B cell (primary cell): ENCODE results near the gene ALG8. TPM values are rescaled to one million over a fixed set of nuclear protein-coding genes. Genes with fewer than 3 reads are reported as not detected.

Source experiments
- ATAC-seq: fragments of 200-7000 bp; cut with Tn5 transposase; one replicate; pipeline ENCODE4 v1.10.0; 2021; ENCODE audit warnings: low read depth, mild to moderate bottlenecking, moderate number of reproducible peaks, moderate library complexity
- CTCF ChIA-PET: fragments of 350-600 bp; sonication (Branson Sonifier 250); formaldehyde crosslinking; loops from one replicate; lab custom pipeline; 2021; ENCODE audit warnings: antibody characterized with exemption, inconsistent platforms; lab: Charles Lee
- POLR2A ChIA-PET: fragments of 350-600 bp; sonication (Branson Sonifier 250); formaldehyde crosslinking; loops from one replicate; lab custom pipeline; 2021; ENCODE audit warnings: antibody characterized with exemption; lab: Charles Lee
- DNase-seq: peaks from one replicate; pipeline ENCODE4 v3.0.0; 2013
- H2AFZ ChIP-seq: 2 replicates; pipeline ENCODE4 v1.6.1; 2012; ENCODE audit warnings: mild to moderate bottlenecking, low read depth, low read length; ENCODE audit not compliant: insufficient read depth, poor library complexity, severe bottlenecking
- H3K27ac ChIP-seq, 2 donors: 1 replicate in 1 of 2; 2 replicates in 1 of 2; pipeline ENCODE4 v1.5.1; 2012 to 2013; ENCODE audit warnings: low read length in 2 of 2, mild to moderate bottlenecking in 2 of 2, moderate library complexity in 1 of 2
- H3K27me3 ChIP-seq, 4 experiments: fragments of 200-600 bp in 1 of 4; sonication (generic) in 1 of 4; replicated peaks in 1 of 4; 1 replicate in 2 of 4; 2 replicates in 2 of 4; pipeline versions ENCODE4 v1.6.1 to v1.7.0; 2013 to 2016; ENCODE audit warnings: low read length in 3 of 4, mild to moderate bottlenecking in 2 of 4, mixed read lengths in 1 of 4, moderate library complexity in 1 of 4; ENCODE audit not compliant: insufficient read depth in 4 of 4, control insufficient read depth in 3 of 4; ENCODE audit errors: control extremely low read depth in 1 of 4
- H3K36me3 ChIP-seq, 2 experiments: replicated peaks in 1 of 2; 1 replicate in 1 of 2; 2 replicates in 1 of 2; pipeline versions ENCODE4 v1.6.1 to v1.7.1; 2013; ENCODE audit warnings: low read length in 1 of 2; ENCODE audit not compliant: insufficient read depth in 2 of 2, control insufficient read depth in 1 of 2; ENCODE audit errors: control extremely low read depth in 1 of 2, extremely low read depth in 1 of 2
- H3K4me1 ChIP-seq, 2 donors: fragments of 200-600 bp in 1 of 2; sonication (generic) in 1 of 2; 1 replicate in 1 of 2; 2 replicates in 1 of 2; pipeline versions ENCODE4 v1.5.1 to v1.6.1; 2013 to 2017; ENCODE audit warnings: low read length in 2 of 2; ENCODE audit not compliant: control insufficient read depth in 2 of 2, insufficient read depth in 2 of 2
- H3K4me2 ChIP-seq: replicated peaks from 2 replicates; pipeline ENCODE3; 2012; ENCODE audit warnings: mild to moderate bottlenecking, low read depth, low read length; ENCODE audit not compliant: poor library complexity, severe bottlenecking
- H3K4me3 ChIP-seq, 5 experiments: fragments of 200-600 bp in 1 of 5; sonication (generic) in 1 of 5; 1 replicate in 3 of 5; 2 replicates in 2 of 5; pipeline versions ENCODE4 v1.5.1 to v1.7.0; 2011 to 2016; ENCODE audit warnings: low read length in 4 of 5, mild to moderate bottlenecking in 4 of 5, low read depth in 2 of 5, control low read depth in 1 of 5, moderate library complexity in 1 of 5; ENCODE audit not compliant: insufficient read depth in 1 of 5; ENCODE audit errors: control extremely low read depth in 1 of 5, extremely low read depth in 1 of 5
- H3K79me2 ChIP-seq: fragments of 200-600 bp; sonication (generic); one replicate; pipeline ENCODE4 v1.6.0; 2016; ENCODE audit warnings: low read length; ENCODE audit not compliant: control insufficient read depth, insufficient read depth
- H3K9ac ChIP-seq: fragments of 200-600 bp; sonication (generic); 2 replicates; pipeline ENCODE4 v1.6.1; 2017; ENCODE audit warnings: mild to moderate bottlenecking, low read length, moderate library complexity
- H3K9me3 ChIP-seq, 3 donors: one replicate each; pipeline versions ENCODE4 v1.6.1 to v1.7.1; 2013; ENCODE audit warnings: low read length in 2 of 3; ENCODE audit not compliant: control insufficient read depth in 2 of 3, insufficient read depth in 1 of 3; ENCODE audit errors: control extremely low read depth in 1 of 3
- H4K20me1 ChIP-seq: 2 replicates; pipeline ENCODE4 v1.6.0; 2012; ENCODE audit warnings: mild to moderate bottlenecking, low read length; ENCODE audit not compliant: insufficient read depth, control insufficient read depth, poor library complexity, severe bottlenecking
- H3K27ac Mint-ChIP-seq: one replicate; pipeline ENCODE4 v1.8.0; 2021; ENCODE audit warnings: mixed read lengths
- H3K27me3 Mint-ChIP-seq: one replicate; pipeline ENCODE4 v1.8.0; 2021; ENCODE audit warnings: mixed read lengths
- H3K4me1 Mint-ChIP-seq: one replicate; pipeline ENCODE4 v1.8.0; 2021; ENCODE audit warnings: mixed read lengths
- H3K4me3 Mint-ChIP-seq: one replicate; pipeline ENCODE4 v1.8.0; 2021; ENCODE audit warnings: mixed read lengths
- H3K9me3 Mint-ChIP-seq: one replicate; pipeline ENCODE4 v1.8.0; 2022; ENCODE audit warnings: mixed read lengths; ENCODE audit not compliant: insufficient read depth
- EZH2 ChIP-seq: IDR thresholded peaks from 2 replicates; pipeline ENCODE4 v1.6.1; 2012; ENCODE audit warnings: borderline replicate concordance, low read depth, mild to moderate bottlenecking, moderate library complexity, low read length; ENCODE audit not compliant: insufficient read depth, poor library complexity, severe bottlenecking
- WGBS: methylation state at CpG from one replicate; pipeline ENCODE4 v1.1.5; 2013; ENCODE audit warnings: missing lambda C conversion rate; ENCODE audit not compliant: insufficient coverage; 5-methylcytosine and 5-hydroxymethylcytosine counted together
- intact Hi-C: fragments of 100-400 bp; cut with micrococcal nuclease; formaldehyde crosslinking; loops from one replicate; pipeline ENCODE4 v1.10.0; 2022
- polyA plus RNA-seq: library from polyadenylated mRNA; depleted of rRNA; stranded (reverse); fragments of >200 nt; gene quantifications from 2 replicates; pipeline ENCODE4 v1.2.3, GENCODE V29; 2012
- total RNA-seq, 2 donors: library from RNA; stranded (reverse); fragments of 120-200 nt in 1 of 2; gene quantifications; 1 replicate in 1 of 2; 2 replicates in 1 of 2; pipeline versions ENCODE4 v1.2.3 to v1.2.4, GENCODE V29; 2013 to 2022
- TF ChIP-seq, protein P1 (sequence below): fragments of 200-600 bp; IDR thresholded peaks from one replicate; pipeline ENCODE4 v1.8.0; 2022; ENCODE audit warnings: antibody characterized with exemption, mild to moderate bottlenecking

ALG8 gene
- total and polyA plus RNA-seq, 2 donors (not counting 1 experiment from before 2014, with no cell fraction given) = 16.7 to 28.5 TPM

DNA sequence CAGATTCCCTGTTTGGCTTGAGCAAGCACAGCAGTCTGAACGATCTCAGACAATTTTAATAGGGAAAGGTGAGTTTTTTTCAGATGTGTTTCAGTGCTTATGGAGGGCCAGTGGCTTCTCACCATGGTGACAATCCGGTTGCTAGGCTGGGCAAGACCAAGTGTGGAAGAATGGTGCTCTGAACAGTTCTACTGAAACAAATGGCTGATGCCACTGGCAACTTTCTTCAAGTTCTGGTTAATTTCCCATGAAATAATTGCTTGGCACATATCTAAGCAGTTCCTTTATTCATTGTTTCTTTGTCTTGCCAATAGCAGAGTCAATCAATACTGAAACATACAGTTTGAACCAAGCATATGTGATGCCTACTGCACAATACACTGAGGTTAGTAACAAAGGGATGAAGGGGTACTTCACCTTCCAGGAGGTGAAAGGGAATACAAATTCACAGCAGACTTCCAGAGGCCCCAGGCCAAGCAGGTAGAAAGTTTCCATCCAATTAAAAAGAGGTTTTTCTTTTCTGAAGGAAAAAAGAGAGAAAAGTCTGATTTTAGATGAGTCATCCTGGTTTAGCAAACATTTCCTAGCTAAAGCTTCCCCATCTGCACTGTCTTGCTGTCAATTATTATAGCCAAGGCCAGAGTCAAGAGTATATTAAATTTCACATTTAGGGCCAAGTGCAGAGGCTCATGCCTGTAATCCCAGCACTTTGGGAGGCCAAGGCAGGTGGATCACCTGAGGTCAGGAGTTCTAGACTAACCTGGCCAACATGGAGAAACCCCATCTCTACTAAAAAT, 38.6 kb downstream of the ALG8 start:
- H3K9me3 ChIP-seq = no peaks in the 10 kb centered on the region
- CTCF ChIA-PET = no interaction called here
- H3K27ac ChIP-seq = no peak overlapping the region
- no peak overlapping the region for H3K9ac ChIP-seq
- no peaks in the 10 kb centered on the region for H3K9me3 Mint-ChIP-seq
- DNase-seq (no peak), ATAC-seq (no peak)
- peaks cover 8 to 36% of the 10 kb centered on the region in 2 experiments for H3K36me3 ChIP-seq
- no peak for TF ChIP-seq EZH2
- TF ChIP-seq, protein P1, sequence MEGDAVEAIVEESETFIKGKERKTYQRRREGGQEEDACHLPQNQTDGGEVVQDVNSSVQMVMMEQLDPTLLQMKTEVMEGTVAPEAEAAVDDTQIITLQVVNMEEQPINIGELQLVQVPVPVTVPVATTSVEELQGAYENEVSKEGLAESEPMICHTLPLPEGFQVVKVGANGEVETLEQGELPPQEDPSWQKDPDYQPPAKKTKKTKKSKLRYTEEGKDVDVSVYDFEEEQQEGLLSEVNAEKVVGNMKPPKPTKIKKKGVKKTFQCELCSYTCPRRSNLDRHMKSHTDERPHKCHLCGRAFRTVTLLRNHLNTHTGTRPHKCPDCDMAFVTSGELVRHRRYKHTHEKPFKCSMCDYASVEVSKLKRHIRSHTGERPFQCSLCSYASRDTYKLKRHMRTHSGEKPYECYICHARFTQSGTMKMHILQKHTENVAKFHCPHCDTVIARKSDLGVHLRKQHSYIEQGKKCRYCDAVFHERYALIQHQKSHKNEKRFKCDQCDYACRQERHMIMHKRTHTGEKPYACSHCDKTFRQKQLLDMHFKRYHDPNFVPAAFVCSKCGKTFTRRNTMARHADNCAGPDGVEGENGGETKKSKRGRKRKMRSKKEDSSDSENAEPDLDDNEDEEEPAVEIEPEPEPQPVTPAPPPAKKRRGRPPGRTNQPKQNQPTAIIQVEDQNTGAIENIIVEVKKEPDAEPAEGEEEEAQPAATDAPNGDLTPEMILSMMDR = no peak
- H3K27me3 ChIP-seq = no peaks in the 10 kb centered on the region
- intact Hi-C loops = no loop called here
- H3K27me3 Mint-ChIP-seq = no peaks in the 10 kb centered on the region
- H4K20me1 ChIP-seq = no peaks in the 10 kb centered on the region
- no peaks in the 10 kb centered on the region for H3K4me1 Mint-ChIP-seq
- H3K4me3 ChIP-seq = no peak overlapping the region
- WGBS = 95% methylated on average over 2 of the region's 2 CpGs
- no peak overlapping the region for H3K4me2 ChIP-seq
- no peak overlapping the region for H2AFZ ChIP-seq
- H3K4me1 ChIP-seq = no peaks in the 10 kb centered on the region
- no peak overlapping the region for H3K27ac Mint-ChIP-seq
- H3K79me2 ChIP-seq = no peaks in the 10 kb centered on the region
- no peak overlapping the region for H3K4me3 Mint-ChIP-seq
- POLR2A ChIA-PET = no interaction called here

DNA sequence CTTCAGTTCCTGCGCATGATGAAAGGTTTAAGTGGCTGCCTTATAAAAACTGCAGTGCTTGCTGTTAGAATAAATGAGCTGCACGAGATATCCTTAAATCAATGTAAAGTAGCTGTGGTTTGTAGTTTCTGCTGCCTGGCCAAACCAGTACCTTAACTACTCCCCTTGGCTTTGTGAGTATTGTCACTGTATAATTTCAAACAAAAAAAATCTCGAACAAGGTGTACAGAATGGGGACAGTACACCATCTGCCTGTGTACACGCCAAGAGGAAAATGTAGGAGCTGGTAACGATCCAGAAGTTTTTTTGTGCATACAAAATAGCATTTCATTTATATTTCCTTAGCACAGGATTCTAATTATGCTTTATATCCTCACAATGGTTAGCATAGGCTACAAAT, 39.2 kb downstream of the ALG8 start:
- H3K9ac ChIP-seq = no peak overlapping the region
- peaks cover 8 to 36% of the 10 kb centered on the region in 2 experiments for H3K36me3 ChIP-seq
- no peaks in the 10 kb centered on the region for H3K27me3 Mint-ChIP-seq
- ATAC-seq = no peak
- TF ChIP-seq, protein P1 = no peak
- TF ChIP-seq EZH2 = no peak
- H3K27ac Mint-ChIP-seq = no peak overlapping the region
- no peaks in the 10 kb centered on the region for H3K27me3 ChIP-seq
- no peak overlapping the region for H3K27ac ChIP-seq
- intact Hi-C loops = no loop called here
- no peak overlapping the region for H3K4me3 ChIP-seq
- no peaks in the 10 kb centered on the region for H3K4me1 ChIP-seq
- H4K20me1 ChIP-seq = no peaks in the 10 kb centered on the region
- no peaks in the 10 kb centered on the region for H3K9me3 ChIP-seq
- H3K4me1 Mint-ChIP-seq = no peaks in the 10 kb centered on the region
- no CpG with 5 or more reads among the region's 5 CpGs for WGBS
- ChIA-PET POLR2A (no interaction called here), CTCF (no interaction called here)
- H3K9me3 Mint-ChIP-seq = no peaks in the 10 kb centered on the region
- no peaks in the 10 kb centered on the region for H3K79me2 ChIP-seq
- no peak overlapping the region for H2AFZ ChIP-seq
- DNase-seq = no peak
- H3K4me2 ChIP-seq = no peak overlapping the region
- H3K4me3 Mint-ChIP-seq = no peak overlapping the region
